H1 (cell line): ENCODE data around the gene MPPED2. TPM values are rescaled to one million over a fixed set of nuclear protein-coding genes. Genes with fewer than 3 reads are reported as not detected.

ENCODE experiments used
- CTCF ChIA-PET: fragments of 300-600 bp; sonication (Branson Sonifier 250); formaldehyde crosslinking; loops from one replicate; lab custom pipeline; 2021; ENCODE audit not compliant: partially characterized antibody; lab: Charles Lee
- POLR2A ChIA-PET: fragments of 300-600 bp; sonication (Branson Sonifier 250); formaldehyde crosslinking; loops from one replicate; lab custom pipeline; 2021; ENCODE audit warnings: inconsistent platforms; ENCODE audit not compliant: partially characterized antibody; lab: Charles Lee
- DNase-seq, 2 experiments: peaks; one replicate each; pipeline versions ENCODE4 v3.0.0 to v3.0.0-alpha.2; 2010 to 2022; ENCODE audit warnings: low spot score in 2 of 2, low read depth in 1 of 2, mixed read lengths in 1 of 2
- FAIRE-seq: peaks from 2 replicates; lab custom pipeline; 2011; peaks lifted over from hg19 to GRCh38; lab: Jason Lieb, UNC
- H2AFZ ChIP-seq: 2 replicates; pipeline ENCODE4 v1.8.1; 2012; ENCODE audit warnings: low read length, inconsistent platforms
- H2AK5ac ChIP-seq: 2 replicates; pipeline ENCODE4 v1.6.1; 2013; ENCODE audit warnings: low read depth, low read length
- H2BK120ac ChIP-seq: replicated peaks from 2 replicates; pipeline ENCODE3; 2013; ENCODE audit warnings: low read depth, low read length, inconsistent platforms
- H2BK12ac ChIP-seq: 2 replicates; pipeline ENCODE4 v1.6.1; 2013; ENCODE audit warnings: low read depth, low read length
- H2BK15ac ChIP-seq: 2 replicates; pipeline ENCODE4 v1.6.1; 2013; ENCODE audit warnings: low read length
- H2BK20ac ChIP-seq: 2 replicates; pipeline ENCODE4 v1.6.1; 2013; ENCODE audit warnings: low read length
- H2BK5ac ChIP-seq: 2 replicates; pipeline ENCODE4 v1.6.1; 2013; ENCODE audit warnings: low read depth, low read length
- H3K14ac ChIP-seq: 2 replicates; pipeline ENCODE4 v1.6.1; 2013; ENCODE audit warnings: inconsistent platforms; ENCODE audit not compliant: insufficient read length
- H3K18ac ChIP-seq: 2 replicates; pipeline ENCODE4 v1.6.1; 2013; ENCODE audit warnings: low read length; ENCODE audit errors: extremely low read depth
- H3K23ac ChIP-seq: 2 replicates; pipeline ENCODE4 v1.6.1; 2013; ENCODE audit warnings: inconsistent platforms; ENCODE audit not compliant: insufficient read length
- H3K23me2 ChIP-seq: 2 replicates; pipeline ENCODE4 v1.6.1; 2013; ENCODE audit warnings: low read depth, low read length
- H3K27ac ChIP-seq: 2 replicates; pipeline ENCODE4 v1.6.1; 2011; ENCODE audit warnings: low read depth, low read length, inconsistent platforms
- H3K27me3 ChIP-seq, 4 experiments: replicated peaks in 1 of 4; 1 replicate in 1 of 4; 2 replicates in 3 of 4; pipeline versions ENCODE4 v1.6.1 to v1.8.1; 2011 to 2013; ENCODE audit warnings: low read length in 3 of 4, mild to moderate bottlenecking in 3 of 4, inconsistent platforms in 2 of 4, mixed read lengths in 2 of 4, moderate library complexity in 1 of 4; ENCODE audit not compliant: control insufficient read depth in 3 of 4, insufficient read depth in 3 of 4; ENCODE audit errors: extremely low read depth in 1 of 4
- H3K36me3 ChIP-seq, 4 experiments: 2 replicates each; pipeline versions ENCODE4 v1.6.1 to v1.8.1; 2011 to 2013; ENCODE audit warnings: mild to moderate bottlenecking in 4 of 4, low read length in 3 of 4, moderate library complexity in 2 of 4, control low read depth in 1 of 4, inconsistent platforms in 1 of 4; ENCODE audit not compliant: insufficient read depth in 4 of 4, control insufficient read depth in 2 of 4
- H3K4ac ChIP-seq: replicated peaks from 2 replicates; pipeline ENCODE3; 2013; ENCODE audit warnings: low read length, low read depth, mixed read lengths, inconsistent platforms; ENCODE audit not compliant: insufficient read length
- H3K4me1 ChIP-seq, 4 experiments: replicated peaks in 1 of 4; 1 replicate in 1 of 4; 2 replicates in 3 of 4; pipeline versions ENCODE4 v1.6.1 to v1.8.1; 2011 to 2013; ENCODE audit warnings: low read length in 3 of 4, inconsistent platforms in 2 of 4, mixed read lengths in 1 of 4; ENCODE audit not compliant: insufficient read depth in 4 of 4, control insufficient read depth in 3 of 4
- H3K4me2 ChIP-seq, 2 experiments: 2 replicates each; pipeline versions ENCODE4 v1.6.1 to v1.8.1; 2011 to 2013; ENCODE audit warnings: low read depth in 2 of 2, low read length in 2 of 2, control low read depth in 1 of 2, inconsistent platforms in 1 of 2, mild to moderate bottlenecking in 1 of 2; ENCODE audit not compliant: insufficient read depth in 1 of 2
- H3K4me3 ChIP-seq, 4 experiments: fragments of 200-600, 300-600 bp in 1 of 4; sonication (generic), shearing (Covaris generic), sonication (Bioruptor Twin) in 1 of 4; 2 replicates each; pipeline versions ENCODE4 v1.5.1 to v1.8.1; 2011 to 2016; ENCODE audit warnings: low read length in 4 of 4, low read depth in 3 of 4, control low read depth in 2 of 4, inconsistent platforms in 2 of 4, mild to moderate bottlenecking in 2 of 4, mixed read lengths in 1 of 4, moderate library complexity in 1 of 4; ENCODE audit not compliant: insufficient read depth in 2 of 4; ENCODE audit errors: extremely low read depth in 1 of 4
- H3K56ac ChIP-seq: replicated peaks from 2 replicates; pipeline ENCODE3; 2013; ENCODE audit warnings: low read depth, mild to moderate bottlenecking, mixed read lengths, low read length, inconsistent platforms; ENCODE audit not compliant: insufficient read length
- H3K79me1 ChIP-seq: 2 replicates; pipeline ENCODE4 v1.6.1; 2013; ENCODE audit warnings: low read depth, low read length, control low read depth
- H3K79me2 ChIP-seq, 2 experiments: 2 replicates each; pipeline versions ENCODE4 v1.6.1 to v1.8.1; 2012 to 2013; ENCODE audit warnings: low read length in 2 of 2, mild to moderate bottlenecking in 2 of 2, inconsistent platforms in 1 of 2; ENCODE audit not compliant: insufficient read depth in 2 of 2, control insufficient read depth in 1 of 2
- H3K9ac ChIP-seq, 4 experiments: replicated peaks in 1 of 4; 1 replicate in 1 of 4; 2 replicates in 3 of 4; pipeline versions ENCODE4 v1.6.1 to v1.8.1; 2011 to 2013; ENCODE audit warnings: low read depth in 3 of 4, low read length in 3 of 4, control low read depth in 2 of 4, mild to moderate bottlenecking in 2 of 4, moderate library complexity in 2 of 4, inconsistent platforms in 1 of 4; ENCODE audit errors: extremely low read depth in 1 of 4
- H3K9me3 ChIP-seq, 2 experiments: 2 replicates each; pipeline versions ENCODE4 v1.6.1 to v1.8.1; 2012 to 2013; ENCODE audit warnings: mild to moderate bottlenecking in 2 of 2, moderate library complexity in 2 of 2, control low read depth in 1 of 2, inconsistent platforms in 1 of 2, low read depth in 1 of 2, low read length in 1 of 2, mixed read lengths in 1 of 2; ENCODE audit not compliant: insufficient read depth in 2 of 2
- H4K20me1 ChIP-seq, 2 experiments: replicated peaks in 1 of 2; 2 replicates each; pipeline versions ENCODE3 to v1.8.1; 2011 to 2013; ENCODE audit warnings: inconsistent platforms in 2 of 2, low read length in 2 of 2, mild to moderate bottlenecking in 1 of 2; ENCODE audit not compliant: insufficient read depth in 2 of 2, control insufficient read depth in 1 of 2
- H4K5ac ChIP-seq: 2 replicates; pipeline ENCODE4 v1.6.1; 2013; ENCODE audit warnings: low read length, low read depth, mixed read lengths, inconsistent platforms; ENCODE audit not compliant: insufficient read length
- H4K8ac ChIP-seq: 2 replicates; pipeline ENCODE4 v1.8.0; 2013; ENCODE audit warnings: mild to moderate bottlenecking, moderate library complexity, low read length, inconsistent platforms; ENCODE audit not compliant: insufficient read depth; ENCODE audit errors: extremely low read depth
- H4K91ac ChIP-seq: replicated peaks from 2 replicates; pipeline ENCODE3; 2013; ENCODE audit warnings: low read length, mixed read lengths, inconsistent platforms; ENCODE audit not compliant: insufficient read length
- RAD21 ChIP-seq, 2 experiments: IDR thresholded peaks in 1 of 2; conservative IDR thresholded peaks in 1 of 2; 2 replicates each; pipeline ENCODE4 v1.6.1; 2011; ENCODE audit warnings: low read depth in 2 of 2, low read length in 2 of 2, improper control_type of control experiment in 1 of 2, inconsistent platforms in 1 of 2, mild to moderate bottlenecking in 1 of 2, moderate library complexity in 1 of 2
- SIX5 ChIP-seq: IDR thresholded peaks from 2 replicates; pipeline ENCODE4 v1.6.1; 2011; ENCODE audit warnings: mild to moderate bottlenecking, low read depth, low read length
- WGBS, 2 experiments: shearing (Covaris generic) in 1 of 2; methylation state at CpG; one replicate each; pipeline versions ENCODE4 v1.1.6 to v1.1.7; 2013 to 2015; ENCODE audit warnings: low lambda C conversion rate in 2 of 2, mixed read lengths in 2 of 2, inconsistent platforms in 1 of 2, low coverage in 1 of 2, missing lambda C conversion rate in 1 of 2; ENCODE audit not compliant: insufficient replicate concordance in 2 of 2, insufficient coverage in 1 of 2, insufficient read length in 1 of 2; ENCODE audit errors: extremely low coverage in 1 of 2, missing lambda C conversion rate in 1 of 2; 5-methylcytosine and 5-hydroxymethylcytosine counted together
- polyA plus RNA-seq, 7 experiments: library from polyadenylated mRNA; depleted of rRNA in 3 of 7; stranded (reverse) in 5 of 7; unstranded in 2 of 7; fragments of >200 nt in 5 of 7; fragments of 200-250 nt in 2 of 7; gene quantifications; 1 replicate in 5 of 7; 2 replicates in 1 of 7; 4 replicates in 1 of 7; pipeline versions ENCODE4 v1.2.1 to v1.2.3, GENCODE V29; 2011 to 2013; ENCODE audit warnings: missing spikeins in 2 of 7, mixed read lengths in 2 of 7
- total RNA-seq: library from RNA; stranded (reverse); fragmentation: NEBNext Ultra II Directional; extraction: Animal tissue kit (Norgen Biotek cat#: 25700); gene quantifications from 2 replicates; pipeline ENCODE4 v1.2.1, GENCODE V29; 2021

The MPPED2 gene
- total and polyA plus RNA-seq, 2 of the 8 experiments (the other 6 are each of a cell fraction or from before 2014, with no cell fraction given): 1.3 to 3.5 TPM

GRCh38 chr11:30580573-30580972, 5.6 kb downstream of the MPPED2 start:
- CTCF ChIA-PET: interaction anchor here (1.0 to 1.2 kb wide), 2 partner anchors 228 to 236 kb away, joined by 3 read pairs; no protein-coding TSS in a partner anchor
- no peaks in the 10 kb centered on the region for H3K79me1 ChIP-seq
- H4K91ac ChIP-seq: no peak overlapping the region
- H4K8ac ChIP-seq: no peak overlapping the region
- no peak overlapping the region for H2BK12ac ChIP-seq
- H2AK5ac ChIP-seq: no peak overlapping the region
- WGBS, 2 experiments: 76% methylated on average over 4 of the region's 4 CpGs; no CpG with 5 or more reads in 1 of the 2 experiments
- no peak overlapping the region for H3K9ac ChIP-seq
- H3K23ac ChIP-seq: no peak overlapping the region
- POLR2A ChIA-PET: no interaction called here
- no peak overlapping the region for H2BK15ac ChIP-seq
- no peak overlapping the region for H2AFZ ChIP-seq
- H2BK5ac ChIP-seq: no peak overlapping the region
- peaks cover 0 to 15% of the 10 kb centered on the region in 2 experiments; a peak in 2 of 4 replicates for H3K79me2 ChIP-seq
- no peak for TF ChIP-seq RAD21 (IDR thresholded peaks at IDR 0.05 in 1 of 2, conservative IDR thresholded peaks at IDR 0.05 in 1 of 2; ENCODE audit: low read depth in 2 of 2, low read length in 2 of 2)
- TF ChIP-seq SIX5: no peak
- no peak overlapping the region for H3K27ac ChIP-seq
- peaks cover 0 to 6% (median 2%) of the 10 kb centered on the region in 4 experiments; a peak in 2 of 8 replicates for H3K36me3 ChIP-seq
- H3K23me2 ChIP-seq: peaks cover 16% of the 10 kb centered on the region
- H4K5ac ChIP-seq: no peak overlapping the region
- FAIRE-seq (no peak), DNase-seq (no peak)
- H3K18ac ChIP-seq: no peak overlapping the region
- no peak overlapping the region for H3K4me3 ChIP-seq
- H3K4me2 ChIP-seq: no peak overlapping the region
- H2BK20ac ChIP-seq: no peak overlapping the region
- no peak overlapping the region for H3K4ac ChIP-seq
- H3K56ac ChIP-seq: no peak overlapping the region
- peaks cover 1 to 25% (median 22%) of the 10 kb centered on the region in 4 experiments for H3K27me3 ChIP-seq
- no peaks in the 10 kb centered on the region for H4K20me1 ChIP-seq
- H2BK120ac ChIP-seq: no peak overlapping the region
- H3K9me3 ChIP-seq: no peaks in the 10 kb centered on the region
- no peak overlapping the region for H3K14ac ChIP-seq
- H3K4me1 ChIP-seq: no peaks in the 10 kb centered on the region
